NCI-H1048 (cell line): Measurements from ENCODE around the gene OGG1.

Experiments used
- DNase-seq: peaks from one replicate; lab custom pipeline; 2025; lab: John Stamatoyannopoulos, UW

Gene OGG1

DNA sequence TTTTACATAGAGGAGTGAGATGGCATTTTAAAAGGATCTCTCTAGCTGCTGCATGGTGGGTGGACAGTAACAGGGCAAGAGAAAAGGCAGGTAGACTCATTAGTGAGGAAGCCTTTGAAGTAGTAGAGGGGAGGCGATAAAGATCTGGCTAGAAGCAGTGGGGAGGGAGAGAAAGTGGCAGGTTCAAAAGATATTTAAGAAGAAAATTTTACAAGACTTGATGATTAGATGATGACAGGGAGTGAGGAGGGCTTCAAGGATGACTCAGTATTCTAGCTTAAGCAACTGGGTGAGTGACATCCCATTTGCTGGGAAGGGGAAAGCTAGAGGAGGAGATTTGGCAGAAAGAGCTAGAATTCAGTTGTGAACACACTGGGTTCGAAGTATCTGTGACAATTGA is 22.0 kb upstream of the OGG1 start:
- no peak for DNase-seq

DNA sequence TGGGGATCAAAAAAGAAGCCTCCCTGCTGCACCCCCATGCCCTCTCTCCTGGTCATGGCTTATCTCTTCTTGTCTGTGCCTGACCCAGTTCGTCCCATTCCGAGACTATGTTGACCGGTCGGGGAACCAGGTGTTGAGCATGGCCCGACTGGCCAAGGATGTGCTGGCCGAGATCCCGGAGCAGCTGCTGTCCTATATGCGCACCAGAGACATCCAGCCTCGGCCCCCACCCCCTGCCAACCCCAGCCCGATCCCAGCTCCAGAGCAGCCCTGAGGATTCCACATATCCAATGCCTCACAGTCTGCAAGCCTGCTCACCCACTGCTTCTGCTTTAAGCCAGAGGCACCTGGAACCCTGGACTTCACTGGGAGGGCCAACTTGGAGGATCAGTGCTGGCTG is 20.3 kb upstream of the OGG1 start:
- DNase-seq: no peak

- no peak for DNase-seq
These were observed 19.0 kb upstream of the OGG1 start for GRCh38 chr3:9730657-9731205.

GRCh38 chr3:9731206-9732079 is 18.3 kb upstream of the OGG1 start, which contains the start of gene BRPF1:
BRPF1 (plus strand) TSS chr3:9731735; CDS start chr3:9734141, 2,406 bp downstream.
- DNase-seq: peak; percentile 97

GRCh38 chr3:9732080-9732739 is 17.5 kb upstream of the OGG1 start:
- no peak for DNase-seq

- no peak for DNase-seq
These were observed 17.0 kb upstream of the OGG1 start for GRCh38 chr3:9732740-9733115.

GRCh38 chr3:9736831-9737230 is 12.9 kb upstream of the OGG1 start:
- no peak for DNase-seq

DNA sequence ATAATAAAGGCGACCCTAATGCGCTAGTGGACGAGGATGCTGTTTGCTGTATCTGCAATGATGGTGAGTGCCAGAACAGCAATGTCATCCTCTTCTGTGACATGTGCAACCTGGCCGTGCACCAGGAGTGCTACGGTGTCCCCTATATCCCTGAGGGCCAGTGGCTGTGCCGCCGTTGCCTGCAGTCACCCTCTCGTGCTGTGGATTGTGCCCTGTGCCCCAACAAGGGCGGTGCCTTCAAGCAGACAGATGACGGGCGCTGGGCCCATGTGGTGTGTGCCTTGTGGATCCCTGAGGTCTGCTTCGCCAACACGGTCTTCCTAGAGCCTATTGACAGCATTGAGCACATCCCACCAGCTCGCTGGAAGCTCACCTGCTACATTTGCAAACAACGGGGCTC is 10.6 kb upstream of the OGG1 start:
- DNase-seq: no peak

DNA sequence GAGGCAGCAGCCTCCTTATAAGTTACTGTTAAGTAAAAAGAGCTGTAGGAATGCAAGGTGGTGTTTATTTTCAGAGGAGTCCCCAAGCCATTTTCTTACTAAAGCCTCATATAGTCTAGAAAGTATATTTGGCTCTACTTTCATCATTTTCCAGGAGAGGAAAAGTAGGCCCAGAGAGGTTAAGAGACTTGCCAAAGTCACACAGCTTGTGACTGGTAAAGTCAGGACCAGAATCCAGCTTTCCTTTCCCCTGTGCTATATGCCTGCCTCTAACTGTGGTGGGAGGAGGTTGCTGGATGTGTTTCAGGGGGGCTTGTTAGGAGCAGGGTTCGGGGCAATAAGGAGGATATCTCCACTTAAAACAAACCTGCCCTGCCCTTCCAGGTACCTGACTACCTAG is 7.2 kb upstream of the OGG1 start:
- DNase-seq: no peak

GRCh38 chr3:9743548-9743947 is 6.2 kb upstream of the OGG1 start:
- no peak for DNase-seq

- no peak for DNase-seq
These were observed 5.6 kb upstream of the OGG1 start for GRCh38 chr3:9744162-9744561.

- DNase-seq: no peak
These were observed 4.2 kb upstream of the OGG1 start for GRCh38 chr3:9745521-9745920.

- DNase-seq: no peak
These were observed 3.4 kb upstream of the OGG1 start for GRCh38 chr3:9746330-9746729.

- no peak for DNase-seq
These were observed 2.5 kb upstream of the OGG1 start for GRCh38 chr3:9747267-9747666.

DNA sequence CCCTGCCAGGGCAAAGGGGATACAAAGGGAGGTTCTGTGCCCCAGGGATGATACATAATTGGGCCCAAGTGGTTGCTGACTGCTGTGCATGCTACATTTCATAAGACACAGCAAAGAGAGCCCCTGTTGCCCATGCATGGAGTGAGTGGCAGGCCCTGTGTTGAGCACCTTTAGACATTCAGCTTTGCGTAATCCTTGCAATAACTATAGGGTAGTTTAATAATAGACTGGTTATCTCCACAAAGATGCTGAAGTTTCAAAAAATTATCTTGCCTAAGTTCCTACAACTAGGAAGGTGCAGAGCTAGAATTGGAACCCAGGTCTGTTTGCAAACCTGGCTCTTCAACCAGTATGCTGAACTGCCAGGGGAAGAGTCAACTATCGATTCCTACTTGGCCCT is 1.7 kb upstream of the OGG1 start:
- DNase-seq: no peak

- no peak for DNase-seq
These were observed 482 bp upstream of the OGG1 start for GRCh38 chr3:9749296-9749644.

GRCh38 chr3:9750556-9751411 is 1.0 kb downstream of the OGG1 start:
- no peak for DNase-seq

GRCh38 chr3:9754678-9755077 is 4.9 kb downstream of the OGG1 start:
- DNase-seq: no peak

- no peak for DNase-seq
These were observed 7.7 kb downstream of the OGG1 start for GRCh38 chr3:9757427-9757826.

DNA sequence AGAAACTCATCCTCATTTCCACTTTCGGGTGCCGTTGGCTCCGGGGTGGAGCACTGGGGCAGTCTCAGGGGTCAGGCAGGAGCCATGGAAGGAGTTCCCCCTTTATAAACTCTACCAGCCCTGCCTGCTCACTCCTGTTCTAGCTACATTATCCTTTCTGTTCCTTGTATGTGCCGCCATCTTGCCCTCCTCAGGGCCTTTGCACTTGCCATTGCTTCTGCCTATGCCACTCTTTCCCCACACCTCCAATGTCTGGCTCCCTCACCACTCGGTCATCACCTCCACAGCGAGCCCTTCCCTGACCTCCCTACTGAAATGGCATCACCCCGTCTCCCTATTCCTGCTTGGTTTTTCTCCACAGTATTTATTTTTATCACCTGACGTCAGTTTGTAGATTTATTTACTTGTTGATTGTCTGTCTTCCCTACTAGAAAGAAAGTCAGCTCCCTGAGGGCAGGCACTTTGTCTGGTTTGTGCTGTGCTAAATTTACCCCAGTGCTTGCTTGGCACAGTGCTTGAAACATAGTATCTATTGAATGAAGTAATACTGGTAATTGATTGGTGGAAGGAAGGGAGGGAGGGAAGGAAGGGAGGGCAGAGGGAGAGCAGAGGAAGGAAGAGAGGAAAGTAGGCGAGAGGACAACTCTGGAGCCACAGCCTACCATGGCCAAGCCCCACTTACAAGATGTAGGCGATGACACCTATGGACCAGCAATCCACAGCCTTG is 11.2 kb downstream of the OGG1 start:
- no peak for DNase-seq

- DNase-seq: no peak
These were observed 12.2 kb downstream of the OGG1 start for GRCh38 chr3:9761919-9762318.

DNA sequence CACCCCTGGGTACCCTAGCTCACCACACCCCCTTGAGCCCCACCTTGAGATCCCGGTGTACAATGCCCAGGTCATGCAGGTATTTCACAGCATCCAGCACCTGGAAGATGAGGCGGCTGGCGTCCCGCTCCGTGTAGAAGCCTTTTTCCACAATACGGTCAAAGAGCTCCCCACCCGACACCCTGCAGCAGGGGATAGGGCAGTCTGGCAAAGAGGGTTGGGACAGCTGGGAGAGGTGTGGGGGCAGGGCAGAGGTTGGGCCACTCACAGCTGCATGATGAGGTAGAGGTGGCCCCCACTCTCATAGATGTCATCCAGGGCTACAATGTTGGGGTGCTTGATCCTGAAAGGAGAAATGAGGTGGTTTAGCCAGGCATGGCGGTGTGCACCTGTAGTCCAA is 13.1 kb downstream of the OGG1 start:
- no peak for DNase-seq
